ENCODE results near the gene EED.
"Not testable (repeated sequence)": the region's sequence is repeated elsewhere in the genome, so short reads cannot be mapped to it uniquely, and the experiment has no call there.

EED gene

DNA sequence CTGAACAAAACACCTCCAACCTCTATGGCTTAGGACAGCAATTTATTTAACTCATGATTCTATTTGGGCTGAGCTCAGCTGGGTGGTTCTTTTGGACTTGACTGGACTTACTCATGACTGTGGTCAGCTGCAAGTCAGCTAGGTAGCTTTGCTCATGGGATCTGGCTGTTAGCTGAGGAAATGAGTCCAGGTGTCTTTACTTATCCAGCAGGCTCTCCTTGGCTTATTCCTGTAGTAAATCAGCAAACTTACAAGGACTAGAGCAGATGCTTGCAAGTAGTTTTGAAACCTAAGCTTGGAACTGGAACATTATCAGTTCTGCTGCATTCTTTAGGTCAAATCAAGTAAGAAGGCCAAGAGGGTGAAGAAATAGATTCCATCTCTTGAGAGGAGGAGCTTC lies 49.5 kb downstream of the EED start:
- H3K79me2 ChIP-seq (ENCODE audit: insufficient read depth, low read depth), result no peaks in the 10 kb centered on the region
- H3K36me3 ChIP-seq (ENCODE audit: insufficient read depth), result no peaks in the 10 kb centered on the region
- no peaks in the 10 kb centered on the region for H3K27me3 ChIP-seq (ENCODE audit: insufficient read depth, low read depth)
- H2AFZ ChIP-seq (ENCODE audit: low read depth), result no peak overlapping the region
- H3K27ac ChIP-seq, result no peak overlapping the region
- no peak overlapping the region for H3K4me3 ChIP-seq (IDR thresholded peaks at IDR 0.05; ENCODE audit: insufficient read depth, low read depth, low read length)
- no peak overlapping the region for H3K9ac ChIP-seq
- H3K4me2 ChIP-seq, result no peak overlapping the region
- peaks cover 32% of the 10 kb centered on the region for H3K4me1 ChIP-seq (ENCODE audit: low read depth, poor library complexity, severe bottlenecking)
- H4K20me1 ChIP-seq (ENCODE audit: insufficient read depth), result no peaks in the 10 kb centered on the region
- TF ChIP-seq, protein P1, sequence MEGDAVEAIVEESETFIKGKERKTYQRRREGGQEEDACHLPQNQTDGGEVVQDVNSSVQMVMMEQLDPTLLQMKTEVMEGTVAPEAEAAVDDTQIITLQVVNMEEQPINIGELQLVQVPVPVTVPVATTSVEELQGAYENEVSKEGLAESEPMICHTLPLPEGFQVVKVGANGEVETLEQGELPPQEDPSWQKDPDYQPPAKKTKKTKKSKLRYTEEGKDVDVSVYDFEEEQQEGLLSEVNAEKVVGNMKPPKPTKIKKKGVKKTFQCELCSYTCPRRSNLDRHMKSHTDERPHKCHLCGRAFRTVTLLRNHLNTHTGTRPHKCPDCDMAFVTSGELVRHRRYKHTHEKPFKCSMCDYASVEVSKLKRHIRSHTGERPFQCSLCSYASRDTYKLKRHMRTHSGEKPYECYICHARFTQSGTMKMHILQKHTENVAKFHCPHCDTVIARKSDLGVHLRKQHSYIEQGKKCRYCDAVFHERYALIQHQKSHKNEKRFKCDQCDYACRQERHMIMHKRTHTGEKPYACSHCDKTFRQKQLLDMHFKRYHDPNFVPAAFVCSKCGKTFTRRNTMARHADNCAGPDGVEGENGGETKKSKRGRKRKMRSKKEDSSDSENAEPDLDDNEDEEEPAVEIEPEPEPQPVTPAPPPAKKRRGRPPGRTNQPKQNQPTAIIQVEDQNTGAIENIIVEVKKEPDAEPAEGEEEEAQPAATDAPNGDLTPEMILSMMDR (conservative IDR thresholded peaks at IDR 0.05; ENCODE audit: low read depth, low read length), result no peak

DNA sequence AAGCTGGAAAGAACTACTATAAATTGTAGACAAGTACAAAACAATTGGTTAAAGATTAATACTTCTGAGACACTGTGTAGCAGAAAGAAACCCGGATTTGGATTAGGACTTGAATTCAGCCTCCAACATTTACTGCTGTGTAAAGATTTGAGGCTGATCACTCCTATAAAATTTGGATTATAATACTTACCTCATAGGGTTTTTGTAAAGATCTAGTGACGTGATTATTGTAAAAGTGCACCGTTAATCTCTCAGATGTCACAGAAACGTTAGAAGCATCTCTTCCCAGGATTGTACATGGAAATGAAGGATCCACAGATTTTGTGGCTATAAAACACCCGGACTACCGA lies 57.2 kb downstream of the EED start:
- peaks cover 19% of the 10 kb centered on the region for H3K4me1 ChIP-seq (ENCODE audit: low read depth, poor library complexity, severe bottlenecking)
- H2AFZ ChIP-seq (ENCODE audit: low read depth), result peak overlapping the region; percentile 88
- no peaks in the 10 kb centered on the region for H3K27me3 ChIP-seq (ENCODE audit: insufficient read depth, low read depth)
- peak overlapping the region; percentile 80 for H3K9ac ChIP-seq
- H3K4me2 ChIP-seq, result peak overlapping the region; percentile 69
- TF ChIP-seq, protein P1 (conservative IDR thresholded peaks at IDR 0.05; ENCODE audit: low read depth, low read length), result no peak
- peak overlapping the region; percentile 64 for H3K27ac ChIP-seq
- H3K36me3 ChIP-seq (ENCODE audit: insufficient read depth), result no peaks in the 10 kb centered on the region
- H3K79me2 ChIP-seq (ENCODE audit: insufficient read depth, low read depth), result peaks cover 32% of the 10 kb centered on the region
- no peaks in the 10 kb centered on the region for H4K20me1 ChIP-seq (ENCODE audit: insufficient read depth)
- peak overlapping the region; percentile 86 for H3K4me3 ChIP-seq (IDR thresholded peaks at IDR 0.05; ENCODE audit: insufficient read depth, low read depth, low read length)

DNA sequence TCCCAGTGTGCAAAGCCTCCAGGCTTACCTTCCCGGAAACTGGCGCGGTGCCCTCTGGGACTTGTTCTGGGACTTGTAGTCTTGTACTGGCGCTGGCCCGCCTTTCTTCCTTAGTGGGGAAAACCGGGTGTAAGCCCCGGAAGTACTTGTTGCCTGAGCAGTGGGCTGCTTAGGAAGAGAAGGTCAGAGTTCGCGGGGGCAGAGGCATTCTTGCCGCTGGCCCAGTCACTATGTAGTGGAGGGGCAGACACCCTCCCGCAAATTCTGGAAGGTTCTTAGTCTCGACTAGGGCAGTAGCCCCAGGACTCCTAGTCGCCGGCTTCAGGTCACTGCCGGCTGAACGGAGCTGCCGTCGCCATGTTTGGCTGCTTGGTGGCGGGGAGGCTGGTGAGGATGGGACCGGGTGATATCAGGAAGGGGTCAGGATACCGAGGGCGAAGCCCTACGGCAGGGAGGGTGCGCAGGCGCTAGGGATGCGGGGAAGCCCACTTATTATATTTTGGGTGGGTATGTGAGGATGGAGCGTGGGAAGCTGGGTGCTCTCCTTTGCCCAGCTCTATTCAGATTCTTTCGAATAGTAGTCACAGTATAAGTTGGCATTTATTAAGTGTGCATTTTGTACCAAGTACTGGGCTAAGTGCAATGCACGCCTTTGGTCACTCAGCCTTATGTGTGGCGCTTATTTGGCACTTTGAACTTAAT lies 57.7 kb downstream of the EED start, which contains the start of gene HIKESHI:
TSS of gene HIKESHI (plus strand) at position 149 of the 702 bp plus-strand sequence. CDS start at position 358, 209 bp downstream.
- TF ChIP-seq, protein P1 (conservative IDR thresholded peaks at IDR 0.05; ENCODE audit: low read depth, low read length), result no peak
- Histone ChIP-seq H3K4me1 (ENCODE audit: low read depth, poor library complexity, severe bottlenecking) (peaks cover 19% of the 10 kb centered on the region), H3K36me3 (ENCODE audit: insufficient read depth) (no peaks in the 10 kb centered on the region), H3K4me3 (IDR thresholded peaks at IDR 0.05; ENCODE audit: insufficient read depth, low read depth, low read length) (peak within 1 kb of the TSS; percentile 86), H3K79me2 (ENCODE audit: insufficient read depth, low read depth) (peaks cover 32% of the 10 kb centered on the region), H4K20me1 (ENCODE audit: insufficient read depth) (no peaks in the 10 kb centered on the region), H3K4me2 (peak within 1 kb of the TSS; percentile 69), H2AFZ (ENCODE audit: low read depth) (peak within 1 kb of the TSS; percentile 88), H3K9ac (peak within 1 kb of the TSS; percentile 80), H3K27ac (peak within 1 kb of the TSS; percentile 64), H3K27me3 (ENCODE audit: insufficient read depth, low read depth) (no peaks in the 10 kb centered on the region)

DNA sequence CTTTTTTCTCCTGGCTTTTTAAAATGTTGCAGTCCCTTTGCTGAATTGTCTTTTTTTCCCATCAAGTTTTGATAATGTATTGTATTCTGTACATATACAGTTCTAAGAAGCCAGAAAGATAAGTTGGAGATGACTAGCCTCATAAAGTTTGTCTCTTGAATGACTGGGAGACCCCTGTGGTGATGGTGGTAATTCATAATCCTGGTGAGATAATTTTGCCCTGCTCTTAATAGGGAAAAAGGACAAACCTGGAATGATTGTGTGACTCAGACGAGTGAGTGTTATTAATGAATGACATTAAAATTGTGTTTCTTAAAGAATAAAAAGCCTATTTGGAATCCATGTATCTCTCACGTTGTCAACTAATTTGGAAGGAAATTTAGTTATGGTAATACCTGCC lies 58.7 kb downstream of the EED start:
- peaks cover 32% of the 10 kb centered on the region for H3K79me2 ChIP-seq (ENCODE audit: insufficient read depth, low read depth)
- no peak overlapping the region for H2AFZ ChIP-seq (ENCODE audit: low read depth)
- H3K9ac ChIP-seq, result no peak overlapping the region
- no peaks in the 10 kb centered on the region for H3K27me3 ChIP-seq (ENCODE audit: insufficient read depth, low read depth)
- peaks cover 19% of the 10 kb centered on the region for H3K4me1 ChIP-seq (ENCODE audit: low read depth, poor library complexity, severe bottlenecking)
- TF ChIP-seq, protein P1 (conservative IDR thresholded peaks at IDR 0.05; ENCODE audit: low read depth, low read length), result no peak
- no peaks in the 10 kb centered on the region for H3K36me3 ChIP-seq (ENCODE audit: insufficient read depth)
- no peaks in the 10 kb centered on the region; the same call in 1 of the 2 replicates for H4K20me1 ChIP-seq (ENCODE audit: insufficient read depth)
- peak overlapping the region; percentile 69 for H3K4me2 ChIP-seq
- H3K27ac ChIP-seq, result no peak overlapping the region
- H3K4me3 ChIP-seq (IDR thresholded peaks at IDR 0.05; ENCODE audit: insufficient read depth, low read depth, low read length), result no peak overlapping the region

DNA sequence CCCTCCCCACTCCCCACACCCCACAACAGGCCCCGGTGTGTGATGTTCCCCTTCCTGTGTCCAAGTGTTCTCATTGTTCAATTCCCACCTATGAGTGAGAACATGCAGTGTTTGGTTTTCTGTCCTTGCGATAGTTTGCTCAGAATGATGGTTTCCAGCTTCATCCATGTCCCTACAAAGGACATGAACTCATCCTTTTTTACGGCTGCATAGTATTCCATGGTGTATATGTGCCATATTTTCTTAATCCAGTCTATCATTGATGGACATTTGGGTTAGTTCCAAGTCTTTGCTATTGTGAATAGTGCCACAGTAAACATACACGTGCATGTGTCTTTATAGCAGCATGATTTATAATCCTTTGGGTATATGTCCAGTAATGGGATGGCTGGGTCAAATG lies 64.2 kb downstream of the EED start:
- H3K36me3 ChIP-seq (ENCODE audit: insufficient read depth); H3K4me1 ChIP-seq (ENCODE audit: low read depth, poor library complexity, severe bottlenecking); H3K27me3 ChIP-seq (ENCODE audit: insufficient read depth, low read depth); H3K4me2 ChIP-seq; H3K27ac ChIP-seq; H4K20me1 ChIP-seq (ENCODE audit: insufficient read depth); H3K4me3 ChIP-seq (IDR thresholded peaks at IDR 0.05; ENCODE audit: insufficient read depth, low read depth, low read length); H2AFZ ChIP-seq (ENCODE audit: low read depth); H3K9ac ChIP-seq: not testable (repeated sequence)
- peaks cover 25% of the 10 kb centered on the region for H3K79me2 ChIP-seq (ENCODE audit: insufficient read depth, low read depth)

Data from KMS-11 (cell line).